ENCODE measurements around the gene BMPR1B.
"Not testable (repeated sequence)": the region's sequence is repeated elsewhere in the genome, so short reads cannot be mapped to it uniquely, and the experiment has no call there.

Gene BMPR1B

DNA sequence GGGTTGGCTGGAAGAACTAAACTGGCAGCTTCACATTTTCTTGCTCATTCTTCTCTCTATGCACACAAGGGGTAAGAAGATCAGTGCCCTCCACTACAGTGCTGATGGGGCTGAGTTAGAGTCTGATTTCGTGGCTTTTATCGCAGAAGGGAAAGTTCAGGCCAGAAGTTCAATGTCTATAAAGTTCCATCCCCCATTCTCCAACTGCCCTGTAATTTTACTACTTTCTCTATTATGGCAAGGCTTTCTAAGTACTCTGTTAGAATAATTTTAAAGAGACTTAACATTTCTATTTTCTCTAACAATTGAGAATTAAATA, 293.9 kb downstream of the BMPR1B start:
- TF ChIP-seq CTCF (IDR thresholded peaks at IDR 0.05; ENCODE audit: insufficient read depth, low read depth, low read length, missing control alignments): no peak
- DNase-seq (ENCODE audit: low read depth): no peak

GRCh38 chr4:95058991-95059390, 301.2 kb downstream of the BMPR1B start:
- no peak for DNase-seq (ENCODE audit: low read depth)
- H3K4me3 ChIP-seq (ENCODE audit: low read depth, low read length): no peak overlapping the region
- TF ChIP-seq CTCF (IDR thresholded peaks at IDR 0.05; ENCODE audit: insufficient read depth, low read depth, low read length, missing control alignments): no peak

More for the DNA sequence above, 293.9 kb downstream of the BMPR1B start:
- H3K4me3 ChIP-seq (ENCODE audit: low read depth, low read length): no peak overlapping the region

GRCh38 chr4:95059663-95060062, 301.9 kb downstream of the BMPR1B start:
- H3K4me3 ChIP-seq (ENCODE audit: low read depth, low read length): no peak overlapping the region
- TF ChIP-seq CTCF (IDR thresholded peaks at IDR 0.05; ENCODE audit: insufficient read depth, low read depth, low read length, missing control alignments): no peak
- DNase-seq (ENCODE audit: low read depth): no peak

GRCh38 chr4:95061220-95061619, 303.5 kb downstream of the BMPR1B start:
- TF ChIP-seq CTCF (IDR thresholded peaks at IDR 0.05; ENCODE audit: insufficient read depth, low read depth, low read length, missing control alignments): no peak
- no peak for DNase-seq (ENCODE audit: low read depth)
- no peak overlapping the region for H3K4me3 ChIP-seq (ENCODE audit: low read depth, low read length)

GRCh38 chr4:95061801-95062200, 304.0 kb downstream of the BMPR1B start:
- DNase-seq (ENCODE audit: low read depth); H3K4me3 ChIP-seq (ENCODE audit: low read depth, low read length): not testable (repeated sequence)

DNA sequence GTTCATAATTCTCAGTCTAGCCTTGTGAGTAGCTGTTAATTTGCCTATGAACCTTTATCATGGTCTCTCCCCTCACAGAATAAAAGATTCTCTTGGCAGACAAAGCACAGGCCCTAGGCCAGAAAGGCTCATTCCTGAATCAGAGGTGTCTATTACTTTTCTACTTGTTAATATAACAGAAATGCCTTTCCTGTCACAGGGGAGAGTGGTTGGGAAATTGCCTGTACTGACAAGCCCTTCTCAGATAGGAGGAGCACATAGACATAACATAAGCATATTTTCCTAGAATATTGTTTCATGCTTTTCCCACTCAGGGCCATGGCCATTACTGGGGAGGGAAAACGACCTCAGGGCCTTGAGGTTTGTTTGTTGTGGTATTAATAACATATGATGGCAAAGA, 308.3 kb downstream of the BMPR1B start:
- no peak for TF ChIP-seq CTCF (IDR thresholded peaks at IDR 0.05; ENCODE audit: insufficient read depth, low read depth, low read length, missing control alignments)
- no peak overlapping the region for H3K4me3 ChIP-seq (ENCODE audit: low read depth, low read length)
- DNase-seq (ENCODE audit: low read depth): no peak

GRCh38 chr4:95068401-95068800, 310.6 kb downstream of the BMPR1B start:
- H3K4me3 ChIP-seq (ENCODE audit: low read depth, low read length): no peak overlapping the region
- no peak for TF ChIP-seq CTCF (IDR thresholded peaks at IDR 0.05; ENCODE audit: insufficient read depth, low read depth, low read length, missing control alignments)
- no peak for DNase-seq (ENCODE audit: low read depth)

Data from GM12865 (cell line).